SU-DHL-6 (cell line): ENCODE results near the gene GKAP1.

ENCODE experiments used
- CTCF ChIP-seq: fragments of 200-600 bp; sonication (generic); IDR thresholded peaks from one replicate; pipeline ENCODE4 v1.5.1; 2017; ENCODE audit warnings: antibody characterized with exemption, mild to moderate bottlenecking, low read length, moderate library complexity; ENCODE audit not compliant: insufficient read depth, poor library complexity, severe bottlenecking
- EZH2phosphoT487 ChIP-seq: fragments of 200-600 bp; sonication (generic), shearing (Covaris generic); conservative IDR thresholded peaks from 2 replicates; pipeline ENCODE4 v1.6.1; 2018; ENCODE audit warnings: mild to moderate bottlenecking, antibody characterized with exemption, low read length, moderate library complexity, mixed read lengths

DNA sequence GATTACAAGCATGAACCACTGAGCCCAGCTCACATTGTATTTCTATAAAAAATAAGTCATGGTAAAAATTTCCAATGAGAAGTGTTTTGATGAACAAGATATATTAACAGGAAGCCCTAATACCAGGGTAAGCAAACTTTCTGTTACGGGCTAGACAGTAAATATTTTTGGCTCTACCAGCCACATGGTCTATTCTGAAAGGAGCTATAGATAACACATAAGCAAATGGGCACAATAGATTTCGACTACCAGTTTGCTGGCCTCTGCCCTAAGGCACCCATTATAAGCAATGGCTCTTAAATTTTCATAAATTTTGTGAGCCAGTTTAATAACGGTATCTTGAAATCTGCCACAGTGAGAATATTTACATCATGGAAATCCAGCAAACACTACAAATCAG lies 118.0 kb downstream of the GKAP1 start:
- TF ChIP-seq CTCF = no peak
- TF ChIP-seq EZH2phosphoT487 = no peak
